NCI-H524 (cell line): ENCODE results near the gene SMIM41.
A peak's percentile ranks its signal among the peaks of the same experiment; 100 is the strongest.

Source experiments
- DNase-seq, 2 experiments: peaks; one replicate each; lab custom pipeline; 2025; lab: John Stamatoyannopoulos, UW

SMIM41 gene

GRCh38 chr12:52063082-52063924 is 16.2 kb upstream of the SMIM41 start:
- DNase-seq: peak in 1 of 2 experiments; percentile 25

GRCh38 chr12:52063981-52064649 is 15.4 kb upstream of the SMIM41 start:
- no peak for DNase-seq

GRCh38 chr12:52066346-52067080 is 13.0 kb upstream of the SMIM41 start:
- DNase-seq: no peak

GRCh38 chr12:52067081-52067374 is 12.5 kb upstream of the SMIM41 start:
- no peak for DNase-seq

- DNase-seq: peak; percentile 86 to 95
These were observed 9.9 kb upstream of the SMIM41 start, which contains the start of gene ATG101 for GRCh38 chr12:52069327-52070184. TSS of gene ATG101 (plus strand) at chr12:52069978. CDS start at chr12:52073651, 3,673 bp downstream.

- no peak for DNase-seq
These were observed 9.1 kb upstream of the SMIM41 start for GRCh38 chr12:52070185-52070925.

GRCh38 chr12:52073531-52074381 is 5.7 kb upstream of the SMIM41 start:
- peak in 1 of 2 experiments; percentile 61 for DNase-seq

GRCh38 chr12:52074971-52075724 is 4.4 kb upstream of the SMIM41 start:
- DNase-seq: no peak

GRCh38 chr12:52076811-52077210 is 2.7 kb upstream of the SMIM41 start:
- DNase-seq: no peak

GRCh38 chr12:52078276-52078675 is 1.2 kb upstream of the SMIM41 start:
- DNase-seq: no peak

- DNase-seq: no peak
These were observed 1.1 kb downstream of the SMIM41 start for GRCh38 chr12:52080403-52081251.

GRCh38 chr12:52081263-52081733 is 1.8 kb downstream of the SMIM41 start:
- DNase-seq: peak in 1 of 2 experiments; percentile 46

GRCh38 chr12:52082026-52082668 is 2.6 kb downstream of the SMIM41 start:
- DNase-seq: no peak

- DNase-seq: no peak
These were observed 3.1 kb downstream of the SMIM41 start for GRCh38 chr12:52082669-52082987.

GRCh38 chr12:52082988-52083637 is 3.6 kb downstream of the SMIM41 start:
- DNase-seq: peak; percentile 39 to 61

- no peak for DNase-seq
These were observed 4.1 kb downstream of the SMIM41 start for GRCh38 chr12:52083638-52083996.

- DNase-seq: no peak
These were observed 5.2 kb downstream of the SMIM41 start for GRCh38 chr12:52084491-52085231.
